ENCODE data around the gene RAB40AL.

Gene RAB40AL

DNA sequence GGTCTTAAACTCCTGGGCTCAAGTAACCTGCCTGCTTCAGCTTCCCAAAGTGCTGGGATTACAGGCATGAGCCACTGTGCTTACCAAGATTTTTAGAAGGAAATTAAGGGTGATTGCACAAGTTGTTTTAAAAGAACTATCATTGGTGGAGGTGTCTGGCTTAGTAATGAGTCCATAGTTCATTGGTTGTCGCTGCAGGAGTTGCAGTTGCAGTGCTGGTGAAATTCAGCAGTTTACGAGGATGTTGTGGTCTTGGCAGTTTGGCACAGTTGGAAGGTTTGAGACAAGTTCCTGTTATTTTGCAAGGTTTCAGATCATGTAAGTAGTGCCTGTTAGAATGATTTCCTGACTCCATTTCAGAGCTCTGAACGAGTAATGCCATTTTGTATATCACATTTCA, 48.1 kb downstream of the RAB40AL start:
- TF ChIP-seq, protein P1, sequence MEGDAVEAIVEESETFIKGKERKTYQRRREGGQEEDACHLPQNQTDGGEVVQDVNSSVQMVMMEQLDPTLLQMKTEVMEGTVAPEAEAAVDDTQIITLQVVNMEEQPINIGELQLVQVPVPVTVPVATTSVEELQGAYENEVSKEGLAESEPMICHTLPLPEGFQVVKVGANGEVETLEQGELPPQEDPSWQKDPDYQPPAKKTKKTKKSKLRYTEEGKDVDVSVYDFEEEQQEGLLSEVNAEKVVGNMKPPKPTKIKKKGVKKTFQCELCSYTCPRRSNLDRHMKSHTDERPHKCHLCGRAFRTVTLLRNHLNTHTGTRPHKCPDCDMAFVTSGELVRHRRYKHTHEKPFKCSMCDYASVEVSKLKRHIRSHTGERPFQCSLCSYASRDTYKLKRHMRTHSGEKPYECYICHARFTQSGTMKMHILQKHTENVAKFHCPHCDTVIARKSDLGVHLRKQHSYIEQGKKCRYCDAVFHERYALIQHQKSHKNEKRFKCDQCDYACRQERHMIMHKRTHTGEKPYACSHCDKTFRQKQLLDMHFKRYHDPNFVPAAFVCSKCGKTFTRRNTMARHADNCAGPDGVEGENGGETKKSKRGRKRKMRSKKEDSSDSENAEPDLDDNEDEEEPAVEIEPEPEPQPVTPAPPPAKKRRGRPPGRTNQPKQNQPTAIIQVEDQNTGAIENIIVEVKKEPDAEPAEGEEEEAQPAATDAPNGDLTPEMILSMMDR (IDR thresholded peaks at IDR 0.05; ENCODE audit: insufficient read depth, low read length, poor library complexity, severe bottlenecking), result no peak
- DNase-seq (ENCODE audit: extremely low read depth, insufficient read length), result no peak

More for the DNA sequence above, 48.1 kb downstream of the RAB40AL start:
- Histone ChIP-seq H3K4me3 (replicated peaks; ENCODE audit: low read depth, low read length) (no peak overlapping the region), H3K36me3 (ENCODE audit: control insufficient read depth, insufficient read depth, low read length) (no peaks in the 10 kb centered on the region), H3K27me3 (replicated peaks; ENCODE audit: control insufficient read depth, insufficient read depth, low read length) (no peaks in the 10 kb centered on the region)
